ENCODE data around the gene FBXO22.

DNA sequence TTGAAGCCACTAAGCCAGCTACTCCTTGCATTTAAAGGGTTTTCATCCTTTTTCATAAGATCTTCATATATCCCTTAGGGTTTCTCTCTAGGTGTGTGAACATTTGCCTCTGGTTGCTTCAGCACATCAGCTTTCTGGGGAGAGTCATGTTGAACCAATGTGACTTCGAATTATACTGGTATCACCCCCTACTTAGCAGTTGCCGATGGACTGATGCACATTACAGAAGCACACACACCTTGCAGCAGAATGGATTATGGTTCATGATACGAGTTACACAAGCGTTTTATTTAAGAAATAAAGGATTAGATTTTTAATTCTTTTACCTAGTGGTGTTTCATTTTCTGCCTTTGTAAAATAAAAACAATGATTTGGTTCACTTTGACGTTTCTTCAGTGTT lies 39.6 kb downstream of the FBXO22 start:
- TF ChIP-seq CTCF (IDR thresholded peaks at IDR 0.05): no peak
- TF ChIP-seq POLR2A (IDR thresholded peaks at IDR 0.05): no peak
- TF ChIP-seq EP300 (IDR thresholded peaks at IDR 0.05): no peak
- TF ChIP-seq POLR2AphosphoS5 (IDR thresholded peaks at IDR 0.05): no peak

All from upper lobe of left lung (tissue), 4 donors.